ENCODE measurements around the gene CORO2B.
"Not testable (repeated sequence)": the region's sequence is repeated elsewhere in the genome, so short reads cannot be mapped to it uniquely, and the experiment has no call there.

CORO2B gene

DNA sequence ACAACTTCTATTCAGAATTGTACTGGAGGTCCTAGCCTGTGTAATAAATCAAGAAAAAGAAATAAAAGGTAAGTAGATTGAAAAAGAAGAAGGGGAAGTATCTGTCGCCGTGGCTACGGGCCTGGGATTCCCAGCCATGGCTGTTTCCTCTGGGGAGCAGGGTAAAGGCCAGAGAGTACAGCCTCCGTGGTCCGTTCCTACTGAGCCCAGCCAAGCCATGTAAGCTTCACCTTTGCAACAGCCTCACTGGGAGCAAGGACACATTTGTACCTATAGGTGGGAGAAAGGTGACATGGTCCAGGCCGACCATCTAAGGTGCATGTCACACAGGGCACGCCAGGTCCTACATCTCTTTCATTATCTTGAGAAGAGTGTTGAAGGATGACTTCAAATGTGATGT lies 170.6 kb downstream of the CORO2B start:
- DNase-seq = no peak

DNA sequence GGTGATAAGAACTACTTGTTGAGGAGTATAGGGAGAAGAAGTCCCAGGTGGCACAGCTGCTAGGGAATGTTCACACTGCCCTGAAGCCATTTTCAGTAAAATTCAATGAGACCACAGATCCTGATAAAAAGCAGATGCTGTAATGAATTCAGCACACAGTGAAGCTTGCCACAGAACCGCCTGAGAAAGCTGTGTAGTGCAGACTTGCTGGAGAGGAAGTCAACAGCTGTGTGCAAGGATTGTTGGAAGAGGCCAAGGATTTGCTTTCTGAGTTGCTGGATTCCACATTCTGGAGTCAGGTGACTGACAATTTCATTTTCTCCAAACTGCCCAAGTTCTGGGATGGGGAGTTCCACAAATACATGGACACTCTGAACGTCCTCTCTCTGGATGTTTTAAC lies 171.0 kb downstream of the CORO2B start:
- no peak for DNase-seq

DNA sequence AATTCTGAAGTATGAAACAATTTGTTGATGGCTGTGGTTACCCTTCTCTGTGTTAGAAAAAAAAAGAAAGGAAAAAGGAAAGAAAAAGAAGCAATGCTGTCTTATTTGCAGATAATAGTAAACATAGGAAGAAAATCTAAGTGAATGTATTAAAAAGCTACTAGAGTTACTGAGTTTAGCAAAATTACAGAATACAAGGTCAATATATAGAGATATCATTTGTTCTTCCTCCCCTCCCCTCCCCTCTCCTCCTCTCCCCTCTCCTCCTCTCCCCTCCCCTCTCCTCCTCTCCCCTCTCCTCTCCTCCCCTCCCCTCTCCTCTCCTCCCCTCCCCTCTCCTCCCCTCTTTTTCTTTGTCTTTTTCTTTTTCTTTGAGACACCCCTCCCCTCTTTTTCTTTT lies 172.8 kb downstream of the CORO2B start:
- DNase-seq = no peak

DNA sequence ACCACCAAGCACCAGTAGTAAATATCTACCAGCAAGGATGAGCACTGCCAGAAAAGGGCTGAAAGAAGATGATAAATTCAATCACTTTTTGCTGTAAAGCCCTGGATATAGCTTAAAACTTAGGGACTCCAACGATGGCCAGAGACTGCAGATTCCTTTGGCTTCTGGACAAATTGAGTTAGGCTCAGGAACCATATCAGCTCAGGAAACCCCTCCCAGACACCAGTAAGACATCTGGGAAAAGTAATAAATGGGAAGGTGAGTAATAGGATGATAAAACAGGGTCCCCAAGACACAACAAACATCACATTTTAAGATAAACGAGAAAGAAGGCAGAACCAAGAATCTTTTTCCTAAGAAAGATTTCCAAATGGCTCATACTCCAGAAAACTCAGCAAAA lies 176.9 kb downstream of the CORO2B start:
- DNase-seq = no peak

DNA sequence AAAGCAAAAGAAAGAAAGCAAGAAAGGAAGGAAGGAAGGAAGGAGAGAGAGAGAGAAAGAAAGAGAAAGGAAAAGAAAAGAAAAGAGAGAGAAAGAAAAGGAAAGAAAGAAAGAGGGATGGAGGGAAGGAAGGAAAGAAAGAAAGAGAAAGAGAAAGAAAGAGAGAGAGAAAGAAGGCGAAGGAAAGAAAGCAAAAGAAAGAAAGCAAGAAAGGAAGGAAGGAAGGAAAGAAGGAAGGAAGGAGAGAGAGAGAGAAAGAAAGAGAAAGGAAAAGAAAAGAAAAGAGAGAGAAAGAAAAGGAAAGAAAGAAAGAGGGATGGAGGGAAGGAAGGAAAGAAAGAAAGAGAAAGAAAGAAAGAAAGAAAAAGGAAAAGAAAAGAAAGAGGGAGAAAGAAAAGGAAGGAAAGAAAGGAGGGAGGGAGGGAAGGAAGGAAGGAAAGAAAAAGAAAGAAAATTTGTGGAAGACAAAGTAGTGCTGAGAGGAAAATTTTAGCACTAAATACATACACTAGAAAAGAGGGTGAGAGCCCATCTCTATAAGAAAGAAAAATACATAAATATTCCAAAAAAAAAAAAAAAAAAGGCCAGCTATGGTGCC lies 181.3 kb downstream of the CORO2B start:
- not testable (repeated sequence) for DNase-seq

DNA sequence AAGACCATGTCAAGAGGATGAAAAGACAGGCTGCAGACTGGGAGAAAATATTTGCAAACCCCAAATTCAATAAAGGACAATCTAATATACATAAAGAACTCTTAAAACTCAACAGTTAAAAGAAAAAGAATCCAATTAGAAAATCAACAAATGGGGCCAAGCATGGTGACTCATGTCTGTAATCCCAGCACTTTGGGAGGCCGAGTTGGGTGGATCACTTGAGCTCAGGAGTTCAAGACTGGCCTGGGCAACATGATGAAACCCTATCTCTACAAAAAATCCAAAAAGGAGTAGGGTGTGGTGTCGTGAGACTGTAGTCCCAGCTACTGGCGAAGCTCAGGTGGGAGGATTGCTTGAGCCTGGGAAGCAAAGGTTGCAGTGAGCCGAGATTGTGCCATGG lies 184.3 kb downstream of the CORO2B start:
- no peak for DNase-seq

DNA sequence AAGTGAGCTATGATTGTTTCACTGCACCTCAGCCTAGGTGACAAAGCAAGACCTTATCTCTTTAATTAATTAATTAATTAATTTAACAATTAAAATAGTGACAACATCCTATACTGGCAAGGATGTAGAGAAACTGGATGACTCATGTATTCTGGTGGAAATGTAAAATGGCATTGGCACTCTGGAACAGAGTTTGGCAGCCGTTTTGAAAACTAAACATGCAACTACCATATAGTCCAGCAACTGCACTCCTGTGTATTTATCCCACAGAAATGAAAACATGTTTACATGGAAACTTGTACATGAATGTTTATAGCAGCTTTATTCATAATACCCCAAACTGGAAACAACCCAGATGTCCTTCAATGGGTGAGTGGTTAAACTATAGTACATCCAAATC lies 185.3 kb downstream of the CORO2B start:
- DNase-seq = no peak

DNA sequence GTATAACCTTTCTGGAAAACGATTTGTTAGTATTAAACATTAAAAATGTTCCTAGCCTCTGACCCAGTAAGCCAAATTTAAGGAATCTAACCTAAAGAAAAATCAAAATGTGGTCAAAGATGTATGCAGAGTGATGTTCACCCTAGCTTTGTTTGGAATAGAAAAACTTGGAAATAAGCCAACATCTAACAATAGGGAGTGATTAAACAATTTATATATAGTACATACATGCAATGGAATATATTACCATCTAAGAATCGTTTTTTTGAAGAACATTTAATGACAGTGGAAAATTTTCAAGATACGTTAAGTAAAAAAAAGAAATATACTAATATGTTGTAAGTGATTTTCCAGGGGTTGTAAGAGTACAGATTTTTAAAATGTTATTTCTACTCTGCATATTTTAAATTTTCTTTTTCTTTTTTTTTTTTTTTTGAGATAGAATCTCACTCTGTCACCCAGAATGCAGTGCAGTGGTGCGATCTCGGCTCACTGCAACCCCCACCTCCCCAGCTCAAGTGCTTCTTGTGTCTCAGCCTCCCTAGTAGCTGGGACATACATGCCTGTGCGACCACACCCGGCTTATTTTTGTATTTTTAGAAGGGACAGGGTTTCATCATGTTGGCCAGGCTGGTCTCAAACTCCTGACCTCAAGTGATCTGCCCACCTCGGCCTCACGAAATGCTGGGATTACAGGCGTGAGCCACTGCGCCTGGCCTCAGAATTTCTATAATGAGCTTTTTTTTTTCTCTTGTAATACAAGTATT lies 187.0 kb downstream of the CORO2B start:
- DNase-seq = peak in 1 of 2 experiments; percentile 4

DNA sequence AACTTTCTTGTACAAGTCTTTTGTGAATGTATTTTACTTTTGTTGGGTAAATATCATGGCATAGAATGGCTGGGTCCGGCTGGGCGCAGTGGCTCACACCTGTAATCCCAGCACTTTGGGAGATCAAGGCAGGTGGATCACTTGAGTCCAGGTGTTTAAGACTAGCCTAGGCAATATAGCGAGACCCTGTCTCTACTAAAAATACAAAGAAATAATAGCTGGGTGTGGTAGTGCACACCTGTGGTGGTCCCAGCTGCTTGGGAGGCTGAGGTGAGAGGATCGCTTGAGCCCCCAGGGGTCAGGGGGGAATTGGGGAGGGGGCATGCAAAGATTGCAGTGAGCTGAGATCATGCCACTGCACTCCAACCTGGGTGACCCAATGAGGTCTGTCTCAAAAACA lies 189.0 kb downstream of the CORO2B start:
- no peak for DNase-seq

DNA sequence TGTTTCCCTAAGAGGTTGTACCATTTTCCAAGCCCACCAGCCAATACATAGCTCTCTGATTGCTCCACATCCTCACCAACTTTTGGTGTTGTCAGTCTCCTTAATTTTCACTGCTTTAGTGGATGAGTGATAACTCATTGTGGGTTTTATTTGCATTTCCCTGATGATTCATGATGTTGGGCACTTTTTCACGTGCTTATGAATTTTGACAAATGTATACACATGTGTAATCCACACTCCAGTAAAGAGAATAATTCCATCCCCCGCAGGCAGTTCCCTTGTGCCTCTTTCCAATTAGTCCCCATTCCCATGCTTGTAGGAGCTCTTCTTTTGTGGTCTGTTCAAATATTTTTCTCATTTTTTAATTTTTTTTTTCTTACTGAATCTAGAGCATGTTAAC lies 189.5 kb downstream of the CORO2B start:
- no peak for DNase-seq

DNA sequence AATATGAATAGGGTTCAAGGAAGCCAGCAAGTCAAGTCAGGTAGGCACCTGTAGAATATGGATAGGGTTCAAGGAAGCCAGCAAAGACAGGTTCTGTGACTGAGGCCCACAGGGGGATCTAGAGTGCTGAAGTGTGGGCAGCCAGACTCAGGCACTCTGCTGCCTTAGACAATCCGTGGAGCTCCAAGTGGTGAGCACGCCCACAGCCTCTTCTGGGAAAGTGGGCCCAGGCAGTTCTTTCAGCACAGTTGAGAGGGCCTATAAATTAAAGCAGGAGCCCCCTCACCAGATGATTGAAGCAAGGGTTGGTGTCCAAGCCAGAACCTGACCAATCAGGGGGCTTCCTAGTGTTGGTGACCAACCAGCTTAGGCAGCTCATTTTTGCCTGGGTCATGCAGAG lies 190.9 kb downstream of the CORO2B start:
- DNase-seq = no peak

DNA sequence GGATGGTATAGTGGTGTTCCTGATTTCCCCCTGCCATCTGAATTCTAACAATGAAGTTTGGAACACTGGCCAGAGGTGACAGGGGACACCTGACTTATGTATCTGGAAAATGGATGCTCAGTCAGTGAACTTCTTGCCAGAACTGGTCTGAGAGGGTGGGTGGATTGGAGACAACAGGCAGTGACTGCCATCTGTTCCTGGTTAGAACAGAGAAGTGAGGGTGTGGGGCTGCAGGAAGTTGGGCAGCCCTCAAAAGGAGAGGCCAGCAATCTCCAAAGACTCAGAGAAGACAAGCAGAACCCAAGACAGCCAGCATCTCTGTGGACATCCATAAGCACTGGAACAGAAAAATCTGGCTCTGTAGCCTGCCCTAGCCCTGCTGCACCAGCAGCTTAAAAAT lies 191.4 kb downstream of the CORO2B start:
- DNase-seq = no peak

DNA sequence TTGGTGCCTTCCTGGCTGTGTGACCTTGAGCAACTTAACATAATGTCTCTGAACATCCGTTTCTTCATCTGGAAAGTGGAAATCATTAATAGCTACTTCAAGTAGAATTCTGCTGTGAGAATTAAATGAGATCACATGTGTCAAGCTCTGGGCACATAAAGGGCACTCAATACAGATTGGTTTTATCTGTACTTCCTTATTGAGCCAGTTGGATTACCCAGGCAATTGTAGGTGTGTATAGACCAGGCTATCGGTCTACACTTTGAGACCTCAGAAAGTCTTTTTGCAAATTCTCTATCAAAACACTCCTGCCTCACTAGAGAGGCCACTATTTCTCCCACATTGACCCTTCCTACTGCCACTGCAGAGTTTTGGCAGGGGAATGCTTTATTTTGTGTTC lies 194.2 kb downstream of the CORO2B start:
- DNase-seq = no peak

DNA sequence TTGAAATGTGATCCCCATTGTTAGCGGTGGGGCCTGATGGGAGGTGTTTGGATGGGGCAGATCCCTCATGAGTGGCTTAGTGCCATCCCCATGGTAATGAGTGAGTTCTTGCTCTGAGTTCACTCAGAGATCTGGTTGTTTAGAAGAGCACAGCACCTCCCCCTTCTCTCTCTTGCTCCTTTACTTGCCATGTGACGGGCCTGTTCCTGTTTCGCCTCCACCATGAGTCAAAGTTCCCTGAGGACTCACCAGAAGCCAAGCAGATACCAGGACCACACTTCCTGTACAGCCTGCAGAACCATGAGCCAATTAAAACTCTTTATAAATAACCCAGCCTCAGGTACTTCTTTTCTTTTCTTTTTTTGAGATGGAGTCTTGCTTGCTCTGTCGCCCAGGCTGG lies 195.3 kb downstream of the CORO2B start:
- DNase-seq = no peak

DNA sequence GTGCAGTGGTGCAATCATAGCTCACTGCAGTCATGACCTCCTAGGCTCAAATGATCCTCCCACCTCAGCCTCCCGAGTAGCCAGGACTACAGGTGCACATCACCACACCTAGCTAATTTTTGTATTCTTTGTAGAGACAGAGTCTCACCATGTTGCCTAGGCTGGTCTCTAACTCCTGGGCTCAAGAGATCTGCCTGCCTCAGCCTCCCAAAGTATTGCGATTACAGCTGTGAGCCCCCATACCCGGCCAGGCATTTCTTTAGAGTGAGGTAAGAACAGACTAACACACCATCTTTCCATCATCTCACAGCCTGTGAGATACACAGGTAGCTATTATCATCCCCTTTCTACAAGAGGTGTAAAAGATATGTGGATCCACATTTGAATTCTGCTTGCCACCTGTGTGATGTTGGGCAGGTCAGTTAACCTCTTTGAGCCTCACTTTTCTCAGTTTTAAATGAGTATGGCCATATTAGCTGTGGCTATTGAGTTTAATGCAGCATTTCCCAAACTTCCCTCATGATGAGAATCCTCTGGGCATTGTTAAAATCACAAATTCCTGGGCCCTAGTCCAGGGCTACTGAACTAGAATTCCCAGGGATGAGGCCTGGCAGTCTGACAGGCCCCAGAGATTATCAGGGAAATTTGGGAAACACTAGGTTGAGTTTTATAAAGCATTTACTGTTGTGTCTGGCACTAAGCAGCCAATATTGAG lies 195.9 kb downstream of the CORO2B start:
- no peak for DNase-seq

DNA sequence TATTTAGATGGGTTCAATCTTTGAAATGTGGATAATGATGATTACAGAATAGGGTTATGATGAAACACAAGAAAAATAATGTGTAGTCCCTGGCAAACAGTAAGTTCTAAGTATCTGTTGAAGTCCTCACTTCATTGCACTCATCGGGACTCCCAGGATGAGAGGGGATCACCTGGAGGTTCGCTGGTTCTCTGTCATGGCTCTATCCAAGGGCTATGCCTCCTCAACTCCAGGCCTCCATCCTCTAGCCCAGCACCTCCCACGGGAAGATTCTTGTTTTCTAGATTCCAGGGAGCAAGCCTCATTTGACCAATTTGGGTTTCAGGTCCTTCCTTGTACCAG lies 196.4 kb downstream of the CORO2B start:
- no peak for DNase-seq

DNA sequence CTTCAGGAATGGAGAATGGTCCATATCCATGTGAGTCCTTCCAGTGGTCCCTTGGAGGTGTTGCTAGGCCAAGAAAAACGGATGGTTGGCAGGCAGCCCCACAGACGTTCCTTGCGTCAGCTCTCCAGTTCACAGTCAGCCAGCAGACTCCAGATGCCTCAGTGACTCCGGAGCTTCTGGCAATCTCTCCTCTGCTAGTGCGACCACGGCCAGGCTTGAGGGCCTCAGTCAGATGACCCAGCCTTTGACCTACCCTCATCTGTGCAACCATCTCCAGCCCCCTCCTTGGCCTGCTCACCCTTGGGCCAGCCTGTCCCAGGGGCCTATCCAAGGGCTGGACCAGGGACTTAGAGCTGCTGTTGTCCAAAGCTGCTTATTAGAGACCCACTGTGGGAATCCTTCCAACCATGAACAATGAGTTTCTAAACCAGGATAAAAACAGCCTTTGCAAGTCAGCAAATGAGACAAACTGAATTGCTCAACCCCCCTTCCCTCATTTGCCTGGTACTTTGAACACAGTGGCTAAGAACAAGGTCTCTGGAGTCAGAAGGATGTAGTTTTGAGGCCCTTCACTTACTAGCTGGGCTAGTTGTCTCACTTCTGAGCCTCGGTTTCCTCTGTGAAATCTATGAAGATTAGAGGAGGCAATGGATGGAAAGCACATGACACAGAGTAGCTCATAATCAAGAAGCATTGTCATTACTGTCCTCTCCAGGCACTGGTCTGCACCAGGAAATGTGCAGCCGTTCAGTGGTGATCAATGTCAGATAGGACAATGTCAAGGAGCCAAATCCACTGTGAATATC lies 197.1 kb downstream of the CORO2B start:
- no peak for DNase-seq

DNA sequence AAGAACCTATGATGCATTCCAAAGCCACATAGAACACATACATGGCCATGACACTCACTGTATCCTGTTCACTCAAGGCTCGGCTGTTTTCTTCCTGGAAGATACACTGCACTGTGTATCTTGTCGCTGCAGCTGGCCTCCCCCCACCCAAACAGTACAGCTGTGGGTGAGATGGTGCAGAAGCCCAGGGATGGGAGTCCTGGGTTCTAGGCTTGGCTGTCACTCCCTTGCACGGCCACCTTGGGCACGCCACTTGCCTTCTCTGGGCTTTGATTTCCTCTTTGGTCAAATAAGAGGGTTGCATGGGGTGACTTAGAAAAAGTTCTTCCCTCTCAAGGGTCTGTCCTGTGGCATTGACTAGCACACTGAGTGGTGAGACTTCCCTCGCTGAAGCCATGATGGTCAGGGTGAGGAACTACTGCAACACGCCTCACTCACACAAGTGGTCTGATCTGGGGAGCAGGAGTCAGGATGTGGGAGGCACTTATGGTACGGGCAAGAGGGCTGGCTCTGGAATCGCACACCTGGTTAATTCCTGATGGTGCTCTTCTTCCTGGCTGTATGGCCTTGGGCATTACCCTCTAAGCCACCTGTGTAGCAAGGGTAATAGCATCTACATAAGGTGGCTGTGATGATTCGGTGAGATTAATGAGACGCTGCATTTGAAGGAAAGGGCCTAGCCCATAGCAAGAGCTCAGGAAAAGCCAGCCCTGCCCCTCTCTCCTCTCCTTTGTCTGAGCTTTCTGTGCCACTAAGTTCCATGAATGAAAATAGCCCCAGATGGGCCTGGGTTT lies 197.9 kb downstream of the CORO2B start:
- DNase-seq = no peak
